GM18909 (cell line): Measurements from ENCODE around the gene MCTP1.
"Not testable (repeated sequence)": the region's sequence is repeated elsewhere in the genome, so short reads cannot be mapped to it uniquely, and the experiment has no call there.

Experiments used
- ATAC-seq: cut with Tn5 transposase; IDR thresholded peaks from one replicate; pipeline ENCODE4 v1.9.1; 2021; ENCODE audit warnings: mild to moderate bottlenecking; ENCODE audit not compliant: unreplicated experiment, poor library complexity

The MCTP1 gene

DNA sequence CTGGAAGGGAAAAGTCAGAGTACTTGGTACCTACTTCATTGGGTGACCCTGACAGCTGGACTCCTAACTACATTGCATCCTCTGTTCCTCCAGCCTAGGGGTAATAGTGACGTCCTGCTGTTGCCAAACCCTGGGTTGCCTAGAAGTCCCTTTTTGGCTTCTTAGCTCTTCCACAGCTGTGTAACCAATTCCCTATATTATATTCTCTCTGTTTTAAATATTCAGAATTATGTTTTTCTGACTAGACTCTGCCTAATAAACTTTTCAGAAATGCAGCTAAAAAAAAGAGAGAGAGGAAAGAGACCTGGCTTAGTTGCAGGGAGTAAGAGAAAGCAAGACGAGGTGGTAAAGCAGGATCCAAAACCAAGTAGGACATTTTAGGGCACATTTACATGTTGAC, 28.4 kb downstream of the MCTP1 start:
- no peak for ATAC-seq

- ATAC-seq, result no peak
Measured at GRCh38 chr5:95252801-95253200, 32.1 kb downstream of the MCTP1 start.

- ATAC-seq, result no peak
Measured at GRCh38 chr5:95251185-95251584, 33.7 kb downstream of the MCTP1 start.

DNA sequence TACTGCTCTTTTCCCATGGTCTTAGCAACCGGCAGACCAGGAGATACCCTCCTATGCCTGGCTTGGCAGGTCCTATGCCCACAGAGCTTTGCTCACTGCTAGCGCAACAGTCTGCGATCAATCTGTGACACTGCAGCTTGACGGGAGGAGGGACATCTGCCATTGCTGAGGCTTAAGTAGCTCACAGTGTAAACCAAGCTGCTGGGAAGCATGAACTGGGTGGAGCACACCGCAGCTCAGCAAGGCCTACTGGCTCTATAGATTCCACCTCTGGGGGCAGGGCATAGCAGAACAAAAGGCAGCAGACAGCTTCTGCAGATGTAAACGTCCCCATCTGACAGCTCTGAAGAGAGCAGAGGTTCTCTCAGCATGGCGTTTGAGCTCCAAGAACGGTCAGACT, 40.4 kb downstream of the MCTP1 start:
- ATAC-seq, result no peak

DNA sequence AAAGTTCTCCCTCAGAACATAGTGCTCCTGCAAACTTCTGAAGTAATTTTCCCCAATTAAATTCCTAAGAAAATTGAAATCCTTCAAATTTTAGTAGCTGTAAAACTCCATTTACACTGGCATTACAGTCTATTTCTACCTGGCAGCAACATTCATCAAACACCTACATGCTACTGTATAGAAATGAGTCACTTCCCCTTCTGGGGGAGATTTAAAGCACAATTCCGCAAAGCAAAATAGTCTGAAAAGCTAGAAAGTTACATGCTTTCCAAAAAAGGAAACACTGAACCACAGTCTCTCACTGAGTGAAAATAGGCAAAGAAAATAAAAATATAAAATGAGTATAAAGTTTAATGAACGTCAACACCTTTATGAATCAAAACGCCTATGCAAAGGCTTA, 43.3 kb downstream of the MCTP1 start:
- ATAC-seq, result peak; percentile 98

DNA sequence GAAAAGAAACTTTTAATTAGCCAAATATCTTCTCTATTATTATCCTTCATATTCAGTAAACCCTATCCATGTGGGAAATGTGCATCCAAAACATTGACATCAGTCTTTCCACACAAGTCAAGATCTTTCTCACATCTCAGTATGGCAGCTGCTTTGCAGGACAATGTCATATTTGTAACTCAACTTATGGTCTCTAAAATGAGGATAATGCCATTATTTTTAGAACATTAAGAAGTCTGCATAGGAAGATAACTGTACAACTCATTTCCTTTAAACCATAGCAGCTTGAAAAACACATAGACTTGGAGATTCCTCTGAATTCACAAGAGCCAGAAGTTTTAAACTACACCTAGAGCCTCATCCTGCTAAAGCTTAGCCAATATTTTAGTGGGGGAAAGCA, 43.7 kb downstream of the MCTP1 start:
- ATAC-seq, result peak; percentile 3

DNA sequence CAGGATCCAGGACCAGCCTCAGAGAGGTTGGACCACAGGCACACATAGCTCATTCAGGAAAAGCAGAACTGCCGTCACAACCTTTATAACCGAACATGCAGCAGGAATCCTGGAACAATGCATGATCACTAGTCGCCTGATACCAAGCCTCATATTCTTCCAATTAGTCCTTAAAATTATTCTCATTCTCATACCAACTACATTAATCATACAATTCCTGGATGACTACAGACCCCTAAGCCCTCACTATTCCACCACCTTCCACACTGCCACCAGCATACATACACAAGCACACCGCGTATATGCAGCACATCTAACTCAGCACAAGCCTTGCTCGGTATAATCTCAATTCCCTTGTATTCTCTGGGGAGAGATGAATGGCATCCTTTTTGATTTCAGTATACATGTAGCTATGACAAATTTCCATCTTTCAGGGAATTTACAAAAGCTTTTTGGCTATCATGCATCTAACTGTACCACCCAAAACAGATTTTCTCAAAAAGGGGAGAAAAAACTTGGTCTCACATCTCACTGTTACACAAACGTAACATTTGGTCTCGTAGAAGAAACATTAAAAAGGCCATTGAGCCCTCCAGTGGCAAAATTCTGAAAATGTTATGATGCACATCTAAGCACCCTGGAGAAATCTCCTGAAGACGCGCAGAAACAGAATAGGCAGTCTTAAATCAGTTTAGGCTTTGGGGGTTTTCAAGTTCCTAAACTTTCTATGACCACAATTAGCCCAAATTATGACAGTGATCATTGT, 46.2 kb downstream of the MCTP1 start:
- ATAC-seq, result no peak

DNA sequence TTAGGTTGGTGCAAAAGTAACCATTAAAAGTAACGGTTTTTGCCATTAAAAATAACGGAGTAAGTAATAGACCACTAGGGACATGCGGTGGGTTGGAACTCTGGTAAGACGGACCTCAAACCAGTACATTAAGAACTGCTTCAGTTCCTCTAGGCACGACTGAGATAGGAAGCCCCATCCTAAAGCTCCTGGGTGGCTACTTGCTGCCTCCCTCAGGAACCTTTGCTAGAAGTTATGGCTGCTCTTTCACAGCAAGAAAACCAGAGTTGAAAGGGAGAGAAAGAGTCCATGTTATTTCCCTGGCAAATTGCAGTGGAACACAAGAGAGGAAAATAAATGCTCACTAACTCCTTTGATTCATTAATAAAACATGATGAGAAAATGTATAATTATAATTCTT, 47.6 kb downstream of the MCTP1 start:
- no peak for ATAC-seq

GRCh38 chr5:95235439-95235982, 49.4 kb downstream of the MCTP1 start:
- no peak for ATAC-seq

GRCh38 chr5:95229646-95230045, 55.2 kb downstream of the MCTP1 start:
- ATAC-seq, result no peak

DNA sequence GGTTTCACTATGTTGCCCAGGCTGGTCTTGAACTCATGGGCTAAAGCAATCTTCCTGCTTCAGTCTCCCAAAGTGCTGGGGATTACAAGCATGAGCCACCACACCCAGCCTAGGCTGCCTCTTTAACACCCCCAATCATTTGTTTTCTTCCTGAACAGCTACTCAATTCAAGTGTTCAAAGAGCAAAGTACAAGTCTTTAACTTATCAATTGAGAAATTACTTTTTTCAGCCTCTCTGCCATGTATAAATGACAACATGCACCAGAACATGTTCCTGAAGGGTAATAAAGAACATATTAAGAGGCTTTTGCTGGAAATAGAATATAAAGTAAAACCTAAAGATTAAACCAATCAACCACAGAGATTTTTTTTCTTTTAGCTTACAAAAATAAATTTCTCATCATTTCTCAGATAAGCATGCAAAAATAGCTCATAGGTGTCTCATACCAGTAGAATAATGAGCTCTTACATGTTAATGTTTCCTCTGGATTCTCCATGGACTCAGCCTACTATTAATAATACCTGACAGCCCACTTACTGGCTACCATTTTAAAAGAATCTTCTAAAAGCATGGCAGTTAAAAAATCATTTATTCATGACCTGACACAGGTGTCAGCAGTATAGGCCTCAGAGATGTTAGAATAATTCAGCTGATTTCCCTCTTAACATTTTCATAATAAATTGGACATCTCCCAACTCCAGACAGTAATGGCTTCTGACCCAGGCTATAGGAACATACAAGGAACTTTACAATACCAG, 60.0 kb downstream of the MCTP1 start:
- no peak for ATAC-seq

GRCh38 chr5:95223566-95224258, 61.2 kb downstream of the MCTP1 start:
- ATAC-seq, result no peak

- ATAC-seq, result no peak
Measured at GRCh38 chr5:95222836-95223235, 62.1 kb downstream of the MCTP1 start.

DNA sequence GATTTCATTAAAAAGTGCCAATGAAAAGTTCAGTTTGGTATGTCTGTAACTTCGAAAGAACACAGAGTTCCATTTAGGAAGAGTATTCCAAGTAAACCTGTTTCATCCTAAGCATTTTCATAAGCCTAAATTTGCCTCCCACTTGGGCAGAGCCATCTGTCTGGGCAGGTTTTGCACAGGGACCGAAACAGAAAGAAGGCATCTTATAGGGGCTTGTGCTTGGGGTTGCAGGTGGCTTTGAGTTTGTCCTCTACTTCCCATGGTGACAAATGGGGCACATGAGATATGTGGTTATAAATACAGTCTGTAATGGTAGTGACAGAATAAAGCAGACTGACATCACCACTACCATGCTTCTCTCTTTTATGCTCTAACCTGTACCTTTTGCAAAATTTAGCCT, 63.7 kb downstream of the MCTP1 start:
- ATAC-seq, result no peak

DNA sequence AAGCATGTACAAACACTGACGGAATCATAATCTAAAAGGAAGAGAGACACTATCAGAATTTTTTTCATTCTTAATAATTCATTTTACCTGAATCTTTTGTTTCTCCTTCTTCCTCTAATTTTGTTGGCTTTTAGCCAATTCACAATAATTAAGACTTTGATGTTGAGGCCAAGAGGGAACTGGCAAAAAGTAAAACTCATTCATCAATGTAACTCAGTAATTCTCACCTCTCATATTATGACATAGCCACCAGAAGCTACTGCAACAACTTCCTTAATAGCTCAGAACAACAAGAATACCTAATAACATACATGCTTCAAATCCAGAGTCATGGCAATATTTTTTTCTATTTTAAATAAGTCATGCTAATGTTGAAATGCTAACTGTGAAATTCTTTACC, 64.5 kb downstream of the MCTP1 start:
- ATAC-seq, result no peak

DNA sequence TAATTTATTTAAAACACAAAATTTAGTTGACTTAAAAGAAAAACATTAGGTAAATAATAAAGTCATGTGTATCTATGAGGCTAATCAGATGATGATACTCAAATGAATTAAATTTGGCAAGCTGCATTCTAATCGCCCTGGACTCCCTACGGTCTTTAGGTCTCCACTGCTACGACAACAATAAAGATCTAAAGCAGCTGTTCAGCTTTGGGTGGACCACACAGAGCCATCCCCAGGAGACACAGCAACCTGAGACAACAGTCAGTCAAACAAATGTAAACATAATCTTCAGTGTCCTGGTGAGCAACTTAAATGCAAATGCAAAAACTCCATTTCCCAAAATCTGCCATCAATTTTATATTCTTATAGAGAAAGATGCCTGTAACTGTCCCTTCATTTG, 65.5 kb downstream of the MCTP1 start:
- no peak for ATAC-seq

DNA sequence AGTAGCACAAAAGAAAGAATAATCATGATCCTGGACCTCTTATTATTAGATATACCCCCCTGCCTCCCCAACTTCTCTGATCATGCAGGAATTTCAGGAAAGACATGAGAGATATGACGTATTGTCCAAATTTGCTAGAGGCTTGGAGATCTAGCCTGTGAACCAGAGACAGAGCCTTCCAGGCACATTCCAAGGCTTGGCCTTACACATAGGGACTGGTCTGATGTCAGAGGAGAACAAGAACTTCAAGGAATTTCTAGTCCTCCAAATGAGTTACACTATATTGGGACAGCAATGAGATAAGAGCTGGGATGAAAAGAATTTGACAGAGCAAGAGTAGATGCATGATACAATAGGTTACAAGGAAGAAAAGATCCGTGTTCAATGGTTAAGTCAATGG, 67.0 kb downstream of the MCTP1 start:
- no peak for ATAC-seq

DNA sequence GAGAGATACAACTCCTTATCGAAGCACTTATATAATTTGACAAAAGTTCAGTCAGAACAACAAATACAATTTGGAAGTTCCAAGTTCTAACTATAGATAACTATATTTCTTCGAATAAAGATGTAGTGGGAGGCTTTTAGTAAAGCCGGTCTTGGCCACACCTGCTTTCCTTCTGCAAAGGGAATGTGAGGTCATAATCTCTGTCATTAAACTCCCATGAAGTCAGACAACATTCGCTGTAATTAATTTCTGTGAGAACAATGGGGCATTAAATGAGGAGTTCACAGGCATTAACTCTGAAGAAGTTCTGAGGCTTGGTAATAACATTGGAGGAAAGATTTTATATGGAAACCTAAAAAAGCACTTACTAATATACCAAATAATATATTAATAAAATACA, 67.5 kb downstream of the MCTP1 start:
- no peak for ATAC-seq

DNA sequence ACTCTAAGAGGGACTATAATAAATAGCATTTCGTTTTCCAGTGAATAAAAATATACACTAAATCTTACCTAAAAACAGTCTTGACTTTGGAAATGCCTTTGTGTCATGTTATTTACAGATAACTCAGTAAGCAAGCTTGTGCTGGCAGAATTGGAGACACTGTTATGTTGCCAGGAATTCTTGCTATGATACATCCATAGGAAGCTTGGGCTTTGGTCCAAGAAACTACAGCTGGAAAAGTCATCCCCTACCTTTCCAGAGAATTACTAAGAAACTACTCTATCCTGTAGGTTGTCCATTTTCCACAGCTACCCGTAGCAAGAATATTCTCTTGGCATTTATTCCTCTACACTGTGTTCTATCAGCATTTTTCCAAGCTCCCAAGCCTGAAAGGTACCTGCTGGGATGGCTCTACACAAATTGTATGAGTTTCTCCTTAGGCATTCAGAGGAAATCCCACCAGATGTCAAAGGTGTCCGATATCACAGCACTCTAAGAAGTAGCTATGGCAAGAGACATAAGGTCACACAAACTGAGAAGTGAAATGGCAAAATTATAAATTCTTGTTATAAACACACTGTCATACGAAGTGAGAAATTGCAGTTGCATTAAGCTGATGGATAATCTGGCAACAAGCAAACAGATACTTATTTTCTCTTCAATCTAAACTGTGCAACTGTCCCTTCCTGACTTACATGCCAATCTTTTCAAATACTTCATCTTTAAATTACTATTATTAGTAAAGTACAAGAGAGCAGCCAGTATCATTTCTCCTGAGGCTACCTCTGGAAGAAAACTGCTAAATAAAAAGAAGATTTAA, 68.5 kb downstream of the MCTP1 start:
- ATAC-seq, result no peak

- not testable (repeated sequence) for ATAC-seq
Measured at GRCh38 chr5:95207811-95208210, 77.1 kb downstream of the MCTP1 start.
